ENCODE results near the gene LST1.
A peak's percentile ranks its signal among the peaks of the same experiment; 100 is the strongest.
"Not testable (repeated sequence)": the region's sequence is repeated elsewhere in the genome, so short reads cannot be mapped to it uniquely, and the experiment has no call there.

The LST1 gene

DNA sequence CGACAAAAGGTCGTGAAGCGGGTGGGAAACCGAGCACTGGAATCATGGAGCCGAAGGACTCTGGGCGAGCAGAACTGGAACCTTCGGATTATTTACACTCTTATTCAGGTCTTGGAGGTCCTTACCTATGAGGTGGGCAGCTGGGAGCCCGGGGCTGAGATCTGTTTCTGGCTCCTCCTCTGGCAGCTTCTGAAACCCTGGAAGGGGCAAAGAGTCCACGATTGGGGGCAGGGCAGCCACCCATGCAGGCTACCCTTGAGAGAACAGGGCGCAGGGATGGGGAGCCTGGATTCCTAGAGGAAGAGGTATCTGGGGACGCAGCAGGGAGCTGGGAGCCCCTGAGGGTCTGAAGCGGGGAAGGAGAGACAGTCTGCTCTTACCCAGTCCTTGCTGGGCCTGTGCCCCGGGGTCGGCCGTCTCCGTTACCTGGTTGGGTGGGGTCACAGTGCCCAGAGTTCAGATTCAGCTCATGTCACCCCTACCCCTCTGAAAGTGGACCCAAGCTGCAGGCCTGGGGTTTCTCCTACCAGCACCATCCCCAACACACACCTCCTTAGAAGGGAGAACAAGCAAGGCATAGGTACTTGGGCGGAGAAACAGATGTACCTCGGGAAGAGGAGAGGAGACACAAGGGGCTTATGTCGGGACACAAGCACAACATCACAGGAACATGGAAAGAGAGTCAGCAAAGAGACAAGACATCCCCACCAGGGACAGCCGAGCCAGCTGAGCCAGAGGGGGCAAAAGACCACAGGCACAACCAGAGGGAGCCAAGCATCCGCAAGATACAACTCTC is 4.4 kb upstream of the LST1 start:
- DNase-seq = no peak

DNA sequence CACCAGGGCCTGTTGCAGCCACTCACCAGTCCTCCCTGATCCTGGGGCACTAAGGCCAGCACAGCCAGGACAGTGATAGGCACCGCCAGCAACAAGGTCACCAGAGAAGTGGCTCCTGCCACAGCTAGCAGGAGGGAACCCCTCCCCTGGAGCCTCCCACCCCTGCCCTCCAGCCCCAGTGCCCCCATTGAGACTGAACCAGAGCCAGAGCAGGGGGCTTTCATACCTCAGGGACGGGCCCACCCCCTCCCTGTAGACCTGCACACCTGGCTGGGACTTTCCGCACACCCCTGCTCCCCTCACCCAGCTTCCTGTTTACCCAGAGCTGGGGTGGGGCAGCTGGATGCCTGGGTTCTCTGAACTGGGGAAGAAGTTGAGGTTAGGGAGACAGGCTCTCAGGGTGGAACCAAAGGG is 3.8 kb upstream of the LST1 start, which contains the start of gene LTB:
Gene LTB (minus strand): TSS at position 195 of the 414 bp plus-strand sequence. CDS start 7 bp downstream, at position 188.
- peak in 2 of 4 experiments; percentile 66 to 69 for DNase-seq

DNA sequence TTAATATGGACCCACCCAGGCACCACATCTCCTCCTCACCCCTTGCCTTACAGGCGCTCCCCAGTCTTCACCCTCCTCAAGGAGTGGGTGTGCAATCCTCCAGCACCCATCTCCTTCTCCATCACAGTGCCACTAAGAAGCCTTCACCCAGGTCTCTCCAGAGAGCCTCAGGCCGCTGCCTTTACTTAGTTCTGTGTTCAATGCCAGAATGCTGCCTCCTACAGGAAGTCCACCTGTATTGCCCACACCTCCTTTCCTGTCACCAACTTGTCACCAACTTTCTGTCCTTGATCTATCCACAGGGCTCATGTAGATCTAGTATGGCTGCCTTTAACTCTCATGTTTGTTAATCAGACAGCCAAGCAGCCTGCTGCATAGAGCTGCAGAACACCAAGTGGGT is 586 bp upstream of the LST1 start:
- DNase-seq = no peak

DNA sequence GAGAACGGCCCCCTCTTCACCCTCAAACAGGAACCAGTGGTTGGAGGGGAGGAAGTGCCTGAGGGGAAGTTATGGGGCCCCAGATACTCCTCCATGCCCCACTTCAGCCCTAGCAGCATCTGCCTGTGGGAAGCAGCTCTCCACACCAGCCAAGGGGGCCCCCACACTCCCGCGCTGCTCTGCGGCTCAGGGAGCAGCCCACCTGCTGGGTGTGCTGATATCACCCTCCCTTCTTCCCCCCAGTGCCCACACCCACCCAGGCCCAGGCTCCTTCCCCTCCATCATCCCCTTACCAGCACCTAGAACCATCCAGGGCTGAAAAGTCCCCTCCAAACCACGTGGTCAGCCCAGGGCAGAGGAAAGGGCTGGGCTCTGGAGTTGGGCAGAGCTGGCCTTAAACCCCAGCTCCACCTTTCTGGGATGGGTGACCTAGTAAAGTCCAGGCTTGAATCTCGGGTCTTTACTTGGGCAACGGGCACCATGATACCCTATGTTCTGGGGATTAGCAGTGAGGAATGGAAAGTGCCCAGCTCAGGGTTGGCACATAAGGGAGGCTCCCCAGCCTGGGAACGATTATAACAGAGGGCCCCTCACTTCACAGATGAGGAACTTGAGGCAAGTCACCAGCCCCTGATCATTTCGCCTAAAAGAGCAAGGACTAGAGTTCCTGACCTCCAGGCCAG is 663 bp downstream of the LST1 start:
- DNase-seq = no peak

DNA sequence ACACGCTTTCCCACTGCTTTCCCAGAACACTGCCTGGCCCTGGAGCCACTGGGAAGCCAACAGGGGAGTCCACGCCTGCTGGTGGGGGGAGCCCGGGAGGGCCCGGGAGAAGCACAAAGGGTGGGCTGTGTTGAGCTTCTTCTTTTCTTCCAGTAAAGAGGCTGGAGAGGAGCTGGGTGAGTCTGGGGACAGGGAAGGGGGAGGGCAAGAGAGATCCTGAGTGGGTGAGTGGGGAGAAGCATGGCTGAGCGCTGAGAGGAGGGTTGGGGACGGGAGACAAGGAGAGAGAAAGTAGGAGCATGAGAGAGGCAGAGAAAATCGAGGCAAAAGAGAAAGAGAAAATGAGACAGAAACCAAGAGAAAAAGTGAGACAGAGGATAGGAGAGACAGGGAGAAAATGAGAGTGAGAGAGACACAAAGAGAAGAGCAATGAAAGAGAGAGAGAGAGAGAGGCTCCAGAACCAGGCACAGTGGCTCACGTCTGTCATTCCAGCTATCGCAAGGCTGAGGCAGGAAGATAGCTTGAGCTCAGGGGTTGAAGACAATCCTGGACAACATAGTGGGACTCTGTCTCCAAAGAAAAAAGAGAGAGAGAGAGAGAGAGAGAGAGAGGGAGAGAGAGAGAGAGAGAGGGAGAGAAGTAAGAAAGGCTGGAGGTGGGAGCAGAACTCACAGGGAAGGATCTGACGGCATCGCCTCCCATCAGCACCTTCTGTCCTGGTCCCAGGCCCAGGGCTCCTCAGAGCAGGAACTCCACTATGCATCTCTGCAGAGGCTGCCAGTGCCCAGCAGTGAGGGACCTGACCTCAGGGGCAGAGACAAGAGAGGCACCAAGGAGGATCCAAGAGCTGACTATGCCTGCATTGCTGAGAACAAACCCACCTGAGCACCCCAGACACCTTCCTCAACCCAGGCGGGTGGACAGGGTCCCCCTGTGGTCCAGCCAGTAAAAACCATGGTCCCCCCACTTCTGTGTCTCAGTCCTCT is 2.0 kb downstream of the LST1 start:
- no peak for DNase-seq

DNA sequence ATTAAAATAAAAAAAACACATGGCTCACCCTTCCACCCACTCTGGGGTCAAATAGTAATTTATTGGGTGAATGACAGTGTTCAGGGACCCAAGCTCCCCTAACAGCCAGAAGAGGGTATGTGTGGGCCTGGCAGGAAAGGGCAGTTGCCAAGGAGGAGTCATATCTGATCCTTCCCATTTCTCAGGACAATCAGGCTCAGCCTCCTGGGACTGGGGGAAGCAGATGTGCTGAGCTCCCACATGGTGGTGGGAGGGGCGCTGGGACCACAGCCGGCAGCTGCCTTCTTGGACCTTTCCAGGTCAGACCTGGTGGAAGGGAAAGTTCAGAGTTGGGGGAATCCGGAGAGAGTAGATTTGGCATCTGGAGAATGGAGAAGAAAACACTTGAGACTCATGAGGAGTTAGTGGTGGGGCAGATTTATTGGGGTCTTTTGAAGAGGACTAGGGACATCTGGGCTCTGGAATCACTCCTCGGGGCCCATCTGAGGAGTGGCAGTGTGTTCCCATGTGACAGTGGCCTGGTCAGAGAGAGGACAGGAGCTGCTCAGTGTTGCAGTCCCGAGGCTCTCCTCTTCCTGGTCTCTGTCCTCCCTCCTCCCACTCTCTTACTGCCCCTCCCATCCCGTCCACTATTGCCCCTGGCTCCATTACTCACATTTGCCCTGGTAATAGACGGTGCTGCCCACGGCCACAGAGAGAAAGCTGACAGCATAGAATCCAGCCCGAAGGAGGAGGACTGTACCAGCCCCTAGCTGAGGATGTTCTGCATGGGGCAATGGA is 3.0 kb downstream of the LST1 start:
- DNase-seq = no peak

DNA sequence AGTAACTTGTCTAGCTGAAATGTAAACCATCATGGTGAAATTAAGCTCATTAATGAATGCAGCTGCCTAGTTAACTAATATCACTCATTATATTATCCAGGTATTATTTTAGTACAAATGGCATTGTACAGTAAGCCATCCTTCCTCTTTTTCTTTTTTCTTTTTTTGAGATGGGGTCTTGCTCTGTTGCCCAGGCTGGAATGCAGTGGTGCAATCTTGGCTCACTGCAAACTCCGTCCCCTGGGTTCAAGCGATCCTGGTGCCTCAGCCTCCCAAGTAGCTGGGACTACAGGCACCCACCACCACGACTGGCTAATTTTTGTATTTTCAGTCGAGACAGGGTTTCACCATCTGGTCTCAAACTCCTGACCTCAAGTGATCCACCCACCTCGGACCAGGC is 4.6 kb downstream of the LST1 start:
- DNase-seq = not testable (repeated sequence)

DNA sequence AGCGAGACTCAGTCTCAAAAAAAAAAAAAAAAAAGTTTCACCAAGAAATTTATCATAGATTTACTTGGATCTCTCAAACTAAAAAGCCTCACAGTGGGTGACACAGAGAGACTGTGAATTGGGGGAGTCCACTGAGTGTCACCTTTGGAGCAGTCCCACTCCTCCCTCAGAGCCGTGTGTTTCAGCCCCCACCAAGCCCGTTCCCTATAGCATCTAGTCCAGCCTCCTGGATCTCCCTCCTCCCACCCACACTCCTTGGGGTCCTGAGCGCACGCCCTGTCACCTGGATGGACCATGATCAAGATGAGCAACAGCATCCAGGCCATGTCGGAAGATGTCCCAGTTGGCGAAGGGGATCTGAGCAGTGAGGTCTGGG is 6.3 kb downstream of the LST1 start:
- no peak for DNase-seq

DNA sequence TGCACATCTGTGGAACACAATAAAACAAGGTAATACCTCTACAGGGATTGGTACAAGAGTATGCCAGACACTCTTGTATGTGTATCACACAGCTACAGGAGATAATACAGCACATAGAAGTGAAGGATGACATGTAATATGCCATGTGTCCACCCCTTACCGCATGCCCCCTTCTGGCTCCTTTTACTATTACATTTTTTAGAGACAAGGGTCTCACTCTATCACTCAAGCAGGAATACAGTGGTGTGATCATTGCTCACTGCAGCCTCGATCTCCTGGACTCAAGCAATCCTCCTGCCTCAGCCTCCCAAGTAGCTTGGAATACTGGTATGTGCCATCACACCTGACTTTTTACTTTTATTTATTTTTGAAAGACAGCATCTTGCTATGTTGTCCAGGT is 10.9 kb downstream of the LST1 start:
- DNase-seq = peak in 1 of 4 experiments; percentile 14

DNA sequence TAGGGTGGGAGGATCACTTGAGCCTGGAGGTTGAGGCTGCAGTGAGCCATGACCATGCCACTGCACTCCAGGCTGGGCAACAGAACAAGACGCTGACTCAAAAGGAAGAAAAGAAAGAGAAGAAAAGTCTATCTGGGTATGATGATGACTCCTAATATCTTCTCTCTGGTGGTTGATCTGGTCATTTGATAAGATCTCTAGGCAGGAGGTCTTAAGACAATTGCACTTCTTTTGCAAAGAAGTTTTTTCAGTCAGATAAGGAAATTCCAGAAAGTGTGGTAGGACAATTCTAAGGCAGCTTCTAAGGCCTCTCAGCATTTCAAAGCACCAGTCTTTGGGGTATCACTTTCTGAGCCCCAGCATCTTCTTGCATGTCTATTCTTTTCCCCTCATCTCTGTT is 21.2 kb downstream of the LST1 start:
- DNase-seq = no peak

DNA sequence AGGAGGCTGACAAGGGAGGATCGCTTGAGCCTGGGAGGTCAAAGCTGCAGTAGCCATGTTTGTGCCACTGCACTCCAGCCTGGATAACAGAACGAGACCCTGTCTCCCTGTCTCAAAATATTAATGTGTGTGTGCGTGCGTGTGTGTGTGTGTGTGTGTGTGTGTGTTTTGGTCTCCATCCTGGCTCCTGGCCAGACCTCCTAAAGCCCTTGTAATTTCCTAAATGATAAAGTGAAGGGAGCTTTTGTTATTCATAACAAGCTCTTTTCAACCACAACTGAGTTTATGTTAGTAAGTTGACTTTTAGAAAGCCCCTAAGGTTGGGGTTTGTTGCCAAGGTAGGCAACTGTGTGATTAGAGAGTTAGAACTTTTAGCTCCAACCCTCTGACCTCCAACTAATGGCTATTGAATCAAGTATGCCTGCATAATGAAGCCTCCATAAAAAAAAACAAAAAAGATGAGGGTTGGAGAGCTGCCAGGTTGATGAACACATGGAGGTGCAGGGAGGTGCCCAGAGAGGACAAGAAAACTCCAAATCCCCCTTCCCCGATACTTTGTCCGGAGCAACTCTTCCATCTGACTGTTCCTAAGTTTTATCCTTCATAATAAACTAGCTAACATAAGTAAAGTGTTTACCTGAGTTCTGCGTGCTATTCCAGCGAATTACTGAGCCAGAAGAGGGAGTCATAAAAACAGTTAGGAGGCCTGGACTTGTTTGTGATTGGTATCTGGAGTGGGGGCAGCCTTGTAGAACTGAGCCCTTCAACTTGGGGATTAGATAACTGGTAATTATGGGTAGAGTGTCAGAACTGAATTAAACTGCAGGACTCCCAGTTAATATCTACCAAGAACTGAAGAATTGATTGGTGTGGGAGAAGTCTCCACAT is 23.7 kb downstream of the LST1 start:
- no peak for DNase-seq

DNA sequence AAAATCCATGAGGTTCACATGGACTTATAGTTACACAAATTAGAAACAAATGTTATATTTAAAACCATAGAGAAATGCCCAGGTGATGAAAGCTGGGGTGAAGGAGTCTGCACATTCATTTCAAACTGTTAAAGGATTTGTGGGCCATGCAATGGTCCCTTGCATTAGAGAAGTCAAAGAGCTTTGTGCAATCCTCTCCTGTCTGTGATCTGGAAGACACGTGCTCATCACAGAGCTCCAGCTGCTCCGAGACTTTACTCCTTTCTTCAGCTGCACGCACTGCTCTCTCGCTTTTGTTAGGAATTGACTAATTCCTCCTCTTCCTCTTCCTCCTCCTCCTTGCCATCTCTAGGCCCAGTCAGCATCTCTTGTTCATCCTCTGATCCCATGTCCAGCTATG is 24.9 kb downstream of the LST1 start:
- DNase-seq = no peak

DNA sequence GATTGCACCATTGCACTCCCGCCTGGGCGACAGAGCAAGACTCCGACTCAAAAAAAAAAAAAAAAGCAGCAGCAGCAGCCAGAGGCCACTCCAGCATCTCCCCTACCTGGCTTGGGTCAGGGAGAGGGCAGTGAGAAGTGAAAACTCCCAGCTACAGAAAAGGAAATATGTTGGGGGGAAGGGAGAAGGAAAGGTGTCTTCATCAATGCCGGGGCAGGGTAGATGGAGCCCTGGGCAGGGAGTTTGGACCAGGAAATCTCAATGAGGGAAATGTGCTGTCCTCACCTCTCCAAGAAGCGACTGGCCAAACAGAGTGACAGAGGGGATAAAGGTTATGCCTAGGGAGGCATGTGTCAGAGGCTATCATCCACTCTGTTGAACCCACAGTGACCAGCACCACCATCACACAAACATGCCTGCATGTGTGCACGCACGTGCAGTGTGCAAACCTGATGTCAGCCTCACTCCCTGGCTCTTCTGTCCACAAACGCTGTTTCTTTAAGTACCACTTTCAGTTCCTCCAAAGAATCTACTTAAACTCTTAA is 28.1 kb downstream of the LST1 start:
- no peak for DNase-seq

DNA sequence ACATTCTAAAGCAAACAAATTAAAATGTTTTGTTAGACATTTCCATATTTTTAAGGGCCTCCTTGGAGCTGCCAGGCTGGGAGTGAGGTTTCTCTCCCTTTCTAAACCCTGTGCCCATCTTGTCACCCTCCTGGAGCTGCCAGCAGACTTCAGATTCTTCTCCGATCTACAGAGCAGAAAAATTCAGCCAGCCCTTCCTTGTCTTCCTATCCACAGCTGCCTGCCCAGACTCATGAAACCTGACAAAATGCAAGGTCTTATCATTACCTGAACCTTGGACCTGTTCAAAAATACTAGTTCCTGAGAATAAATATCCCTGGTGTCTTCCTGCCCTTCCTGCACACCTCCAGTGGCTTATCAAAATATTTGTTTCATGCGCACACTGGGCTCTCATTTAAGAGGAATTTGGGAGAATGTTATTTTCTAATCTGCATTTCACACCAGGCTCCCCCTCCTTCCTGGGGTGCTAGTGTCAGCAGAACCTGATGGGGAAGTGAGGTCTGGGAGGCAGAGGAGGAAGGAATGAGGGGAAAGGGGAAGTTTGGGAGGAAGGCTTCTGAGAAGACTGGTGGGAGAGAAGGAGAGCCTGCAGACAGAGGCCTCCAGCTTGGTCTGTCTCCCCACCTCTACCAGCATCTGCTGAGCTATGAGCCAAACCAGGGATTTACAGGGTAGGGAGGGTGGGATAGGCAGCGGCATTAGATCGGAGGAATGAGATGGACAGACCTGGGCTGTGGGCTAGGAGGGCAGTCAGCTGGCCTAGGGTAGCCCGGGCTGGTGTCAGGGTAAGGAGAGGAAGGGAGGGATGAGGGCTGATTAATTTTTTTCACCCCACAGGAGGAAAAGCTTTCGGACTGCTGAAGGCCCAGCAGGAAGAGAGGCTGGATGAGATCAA is 28.9 kb downstream of the LST1 start, which contains the start of gene AIF1:
Gene AIF1 (plus strand): TSS at position 551 of the 895 bp plus-strand sequence. CDS start 96 bp downstream, at position 647.
- DNase-seq = no peak

DNA sequence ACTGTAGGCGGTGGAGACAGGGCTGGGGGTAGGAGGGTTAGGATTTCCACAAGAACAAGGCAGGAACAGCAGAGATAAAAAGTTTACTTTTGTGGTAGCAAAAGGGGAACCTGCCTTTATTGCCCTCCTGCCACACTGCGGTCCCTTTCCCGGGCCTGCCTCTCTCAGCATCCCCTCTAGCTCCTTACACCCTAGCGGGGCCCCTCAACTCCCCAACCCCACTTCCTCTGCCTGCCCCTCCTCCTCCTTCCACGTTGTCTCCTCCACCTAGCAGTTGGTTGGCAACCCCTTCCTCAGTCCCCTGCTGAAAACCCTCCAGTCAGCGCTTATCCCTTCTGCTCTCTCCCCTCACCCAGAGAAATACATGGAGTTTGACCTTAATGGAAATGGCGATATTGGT is 29.7 kb downstream of the LST1 start:
- peak in 2 of 4 experiments; percentile 9 to 15 for DNase-seq

DNA sequence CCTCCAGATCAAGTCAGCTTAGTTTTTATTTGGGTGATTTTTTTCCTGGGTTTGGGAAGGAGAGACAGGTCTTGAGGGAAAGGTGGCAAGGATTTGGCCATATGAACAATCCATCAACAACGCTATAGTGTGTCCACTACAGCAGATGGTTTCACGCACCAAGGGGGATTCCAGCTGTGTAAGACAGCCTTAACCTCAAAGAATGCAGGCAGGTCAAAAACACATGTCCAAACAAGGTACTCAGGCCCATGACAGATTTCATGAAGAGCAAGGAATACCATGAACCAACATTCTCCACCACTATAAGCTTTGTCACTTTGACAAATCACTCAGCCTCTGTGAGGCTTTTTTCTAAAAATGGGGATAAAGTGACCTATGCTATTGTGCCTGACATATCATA is 30.9 kb downstream of the LST1 start:
- no peak for DNase-seq

DNA sequence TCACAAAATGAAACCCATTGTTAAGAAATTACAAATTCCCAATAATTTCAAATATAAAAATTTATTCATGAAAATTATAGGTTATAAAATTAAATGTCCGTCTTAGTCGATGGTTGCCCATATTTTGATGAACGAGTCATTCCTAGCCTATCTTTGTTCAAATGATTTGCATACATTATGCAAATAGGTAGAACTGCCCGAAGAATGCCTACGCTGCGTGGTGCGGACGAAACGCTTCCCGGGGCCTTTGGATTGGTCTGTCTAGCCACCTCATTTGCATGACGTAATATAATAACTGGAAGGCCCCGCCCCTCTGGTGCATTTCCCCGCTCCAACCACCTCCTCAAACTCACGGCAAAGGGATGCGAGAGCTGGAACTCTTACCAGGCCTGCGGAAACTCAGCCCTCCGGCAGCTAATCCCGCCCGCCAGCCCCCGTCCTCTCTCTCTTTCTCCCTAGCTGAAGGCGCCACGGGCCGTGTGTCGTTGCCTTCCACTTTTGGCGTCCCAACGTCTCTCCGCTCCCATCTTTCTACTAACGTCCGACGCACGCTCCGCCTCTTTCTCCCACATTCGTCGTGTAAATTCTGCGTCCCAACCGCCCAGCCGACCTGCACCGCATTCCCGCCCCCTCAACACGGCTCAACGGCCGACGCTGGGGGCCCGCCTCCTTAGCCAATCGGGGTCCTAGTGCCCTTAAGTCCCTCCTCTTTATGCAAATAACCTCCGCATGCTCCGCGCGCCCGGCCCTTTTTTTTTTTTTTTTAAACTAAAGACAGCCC is 33.9 kb downstream of the LST1 start:
- DNase-seq = peak; percentile 98 to 99 (median 98)

DNA sequence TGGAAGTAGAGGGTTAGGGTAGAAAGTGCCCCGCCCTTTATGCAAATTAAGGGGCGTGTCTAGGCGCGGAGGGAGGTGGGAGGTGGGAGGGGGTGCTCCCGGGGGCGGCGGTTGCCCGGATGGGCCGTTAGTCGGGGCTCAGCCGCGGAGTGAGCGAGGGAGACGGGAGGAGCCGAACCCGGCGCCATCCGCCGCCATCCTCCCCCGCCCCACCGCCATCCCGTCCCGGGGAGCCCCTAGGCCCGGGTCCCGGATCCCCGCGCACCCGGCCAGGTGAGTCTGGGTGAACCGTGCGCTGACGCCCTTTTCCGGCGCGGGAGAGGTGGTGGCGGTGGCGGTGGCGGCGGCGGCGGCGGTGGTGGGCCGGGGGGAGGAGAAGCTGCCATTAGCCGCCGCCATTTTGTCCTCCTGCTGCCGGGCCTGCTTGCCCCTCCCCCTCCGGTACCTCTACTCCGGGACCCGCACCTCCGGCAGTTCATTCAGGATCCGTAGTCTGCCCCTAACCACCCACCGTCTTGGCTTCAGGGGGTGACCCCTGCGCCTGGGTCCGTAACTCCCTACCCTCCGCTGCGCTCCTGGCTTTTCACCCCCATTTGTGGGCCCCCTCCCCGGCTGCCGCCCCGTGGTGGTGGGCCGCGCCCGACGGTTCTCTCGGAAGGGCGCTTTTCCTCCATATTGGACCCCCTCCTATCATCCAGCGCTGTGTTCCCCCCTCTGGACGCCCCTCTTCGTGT is 34.7 kb downstream of the LST1 start, which contains the start of gene PRRC2A:
Gene PRRC2A (plus strand): TSS at position 130 of the 734 bp plus-strand sequence. CDS start 2,075 bp downstream, outside the sequence.
- peak; percentile 98 to 99 (median 98) for DNase-seq

Data from activated naive CD4-positive, alpha-beta T cell (primary cell).